H1 (cell line): ENCODE results near the gene SCARB2. TPM values are rescaled to one million over a fixed set of nuclear protein-coding genes. Genes with fewer than 3 reads are reported as not detected.

Experiments
- CTCF ChIA-PET: fragments of 300-600 bp; sonication (Branson Sonifier 250); formaldehyde crosslinking; loops from one replicate; lab custom pipeline; 2021; ENCODE audit not compliant: partially characterized antibody; lab: Charles Lee
- POLR2A ChIA-PET: fragments of 300-600 bp; sonication (Branson Sonifier 250); formaldehyde crosslinking; loops from one replicate; lab custom pipeline; 2021; ENCODE audit warnings: inconsistent platforms; ENCODE audit not compliant: partially characterized antibody; lab: Charles Lee
- DNase-seq, 2 experiments: peaks; one replicate each; pipeline versions ENCODE4 v3.0.0 to v3.0.0-alpha.2; 2010 to 2022; ENCODE audit warnings: low spot score in 2 of 2, low read depth in 1 of 2, mixed read lengths in 1 of 2
- FAIRE-seq: peaks from 2 replicates; lab custom pipeline; 2011; peaks lifted over from hg19 to GRCh38; lab: Jason Lieb, UNC
- H2AFZ ChIP-seq: 2 replicates; pipeline ENCODE4 v1.8.1; 2012; ENCODE audit warnings: low read length, inconsistent platforms
- H2AK5ac ChIP-seq: 2 replicates; pipeline ENCODE4 v1.6.1; 2013; ENCODE audit warnings: low read depth, low read length
- H2BK120ac ChIP-seq: replicated peaks from 2 replicates; pipeline ENCODE3; 2013; ENCODE audit warnings: low read depth, low read length, inconsistent platforms
- H2BK12ac ChIP-seq: 2 replicates; pipeline ENCODE4 v1.6.1; 2013; ENCODE audit warnings: low read depth, low read length
- H2BK15ac ChIP-seq: 2 replicates; pipeline ENCODE4 v1.6.1; 2013; ENCODE audit warnings: low read length
- H2BK20ac ChIP-seq: 2 replicates; pipeline ENCODE4 v1.6.1; 2013; ENCODE audit warnings: low read length
- H2BK5ac ChIP-seq: 2 replicates; pipeline ENCODE4 v1.6.1; 2013; ENCODE audit warnings: low read depth, low read length
- H3K14ac ChIP-seq: 2 replicates; pipeline ENCODE4 v1.6.1; 2013; ENCODE audit warnings: inconsistent platforms; ENCODE audit not compliant: insufficient read length
- H3K18ac ChIP-seq: 2 replicates; pipeline ENCODE4 v1.6.1; 2013; ENCODE audit warnings: low read length; ENCODE audit errors: extremely low read depth
- H3K23ac ChIP-seq: 2 replicates; pipeline ENCODE4 v1.6.1; 2013; ENCODE audit warnings: inconsistent platforms; ENCODE audit not compliant: insufficient read length
- H3K23me2 ChIP-seq: 2 replicates; pipeline ENCODE4 v1.6.1; 2013; ENCODE audit warnings: low read depth, low read length
- H3K27ac ChIP-seq: 2 replicates; pipeline ENCODE4 v1.6.1; 2011; ENCODE audit warnings: low read depth, low read length, inconsistent platforms
- H3K27me3 ChIP-seq, 4 experiments: replicated peaks in 1 of 4; 1 replicate in 1 of 4; 2 replicates in 3 of 4; pipeline versions ENCODE4 v1.6.1 to v1.8.1; 2011 to 2013; ENCODE audit warnings: low read length in 3 of 4, mild to moderate bottlenecking in 3 of 4, inconsistent platforms in 2 of 4, mixed read lengths in 2 of 4, moderate library complexity in 1 of 4; ENCODE audit not compliant: control insufficient read depth in 3 of 4, insufficient read depth in 3 of 4; ENCODE audit errors: extremely low read depth in 1 of 4
- H3K36me3 ChIP-seq, 4 experiments: 2 replicates each; pipeline versions ENCODE4 v1.6.1 to v1.8.1; 2011 to 2013; ENCODE audit warnings: mild to moderate bottlenecking in 4 of 4, low read length in 3 of 4, moderate library complexity in 2 of 4, control low read depth in 1 of 4, inconsistent platforms in 1 of 4; ENCODE audit not compliant: insufficient read depth in 4 of 4, control insufficient read depth in 2 of 4
- H3K4ac ChIP-seq: replicated peaks from 2 replicates; pipeline ENCODE3; 2013; ENCODE audit warnings: low read length, low read depth, mixed read lengths, inconsistent platforms; ENCODE audit not compliant: insufficient read length
- H3K4me1 ChIP-seq, 4 experiments: replicated peaks in 1 of 4; 1 replicate in 1 of 4; 2 replicates in 3 of 4; pipeline versions ENCODE4 v1.6.1 to v1.8.1; 2011 to 2013; ENCODE audit warnings: low read length in 3 of 4, inconsistent platforms in 2 of 4, mixed read lengths in 1 of 4; ENCODE audit not compliant: insufficient read depth in 4 of 4, control insufficient read depth in 3 of 4
- H3K4me2 ChIP-seq, 2 experiments: 2 replicates each; pipeline versions ENCODE4 v1.6.1 to v1.8.1; 2011 to 2013; ENCODE audit warnings: low read depth in 2 of 2, low read length in 2 of 2, control low read depth in 1 of 2, inconsistent platforms in 1 of 2, mild to moderate bottlenecking in 1 of 2; ENCODE audit not compliant: insufficient read depth in 1 of 2
- H3K4me3 ChIP-seq, 4 experiments: fragments of 200-600, 300-600 bp in 1 of 4; sonication (generic), shearing (Covaris generic), sonication (Bioruptor Twin) in 1 of 4; 2 replicates each; pipeline versions ENCODE4 v1.5.1 to v1.8.1; 2011 to 2016; ENCODE audit warnings: low read length in 4 of 4, low read depth in 3 of 4, control low read depth in 2 of 4, inconsistent platforms in 2 of 4, mild to moderate bottlenecking in 2 of 4, mixed read lengths in 1 of 4, moderate library complexity in 1 of 4; ENCODE audit not compliant: insufficient read depth in 2 of 4; ENCODE audit errors: extremely low read depth in 1 of 4
- H3K56ac ChIP-seq: replicated peaks from 2 replicates; pipeline ENCODE3; 2013; ENCODE audit warnings: low read depth, mild to moderate bottlenecking, mixed read lengths, low read length, inconsistent platforms; ENCODE audit not compliant: insufficient read length
- H3K79me1 ChIP-seq: 2 replicates; pipeline ENCODE4 v1.6.1; 2013; ENCODE audit warnings: low read depth, low read length, control low read depth
- H3K79me2 ChIP-seq, 2 experiments: 2 replicates each; pipeline versions ENCODE4 v1.6.1 to v1.8.1; 2012 to 2013; ENCODE audit warnings: low read length in 2 of 2, mild to moderate bottlenecking in 2 of 2, inconsistent platforms in 1 of 2; ENCODE audit not compliant: insufficient read depth in 2 of 2, control insufficient read depth in 1 of 2
- H3K9ac ChIP-seq, 4 experiments: replicated peaks in 1 of 4; 1 replicate in 1 of 4; 2 replicates in 3 of 4; pipeline versions ENCODE4 v1.6.1 to v1.8.1; 2011 to 2013; ENCODE audit warnings: low read depth in 3 of 4, low read length in 3 of 4, control low read depth in 2 of 4, mild to moderate bottlenecking in 2 of 4, moderate library complexity in 2 of 4, inconsistent platforms in 1 of 4; ENCODE audit errors: extremely low read depth in 1 of 4
- H3K9me3 ChIP-seq, 2 experiments: 2 replicates each; pipeline versions ENCODE4 v1.6.1 to v1.8.1; 2012 to 2013; ENCODE audit warnings: mild to moderate bottlenecking in 2 of 2, moderate library complexity in 2 of 2, control low read depth in 1 of 2, inconsistent platforms in 1 of 2, low read depth in 1 of 2, low read length in 1 of 2, mixed read lengths in 1 of 2; ENCODE audit not compliant: insufficient read depth in 2 of 2
- H4K20me1 ChIP-seq, 2 experiments: replicated peaks in 1 of 2; 2 replicates each; pipeline versions ENCODE3 to v1.8.1; 2011 to 2013; ENCODE audit warnings: inconsistent platforms in 2 of 2, low read length in 2 of 2, mild to moderate bottlenecking in 1 of 2; ENCODE audit not compliant: insufficient read depth in 2 of 2, control insufficient read depth in 1 of 2
- H4K5ac ChIP-seq: 2 replicates; pipeline ENCODE4 v1.6.1; 2013; ENCODE audit warnings: low read length, low read depth, mixed read lengths, inconsistent platforms; ENCODE audit not compliant: insufficient read length
- H4K8ac ChIP-seq: 2 replicates; pipeline ENCODE4 v1.8.0; 2013; ENCODE audit warnings: mild to moderate bottlenecking, moderate library complexity, low read length, inconsistent platforms; ENCODE audit not compliant: insufficient read depth; ENCODE audit errors: extremely low read depth
- H4K91ac ChIP-seq: replicated peaks from 2 replicates; pipeline ENCODE3; 2013; ENCODE audit warnings: low read length, mixed read lengths, inconsistent platforms; ENCODE audit not compliant: insufficient read length
- HDAC6 ChIP-seq: IDR thresholded peaks from one replicate; pipeline ENCODE4 v1.7.1; 2012; ENCODE audit warnings: low read depth, mild to moderate bottlenecking, inconsistent platforms, low read length, moderate library complexity
- RAD21 ChIP-seq, 2 experiments: IDR thresholded peaks in 1 of 2; conservative IDR thresholded peaks in 1 of 2; 2 replicates each; pipeline ENCODE4 v1.6.1; 2011; ENCODE audit warnings: low read depth in 2 of 2, low read length in 2 of 2, improper control_type of control experiment in 1 of 2, inconsistent platforms in 1 of 2, mild to moderate bottlenecking in 1 of 2, moderate library complexity in 1 of 2
- WGBS, 2 experiments: shearing (Covaris generic) in 1 of 2; methylation state at CpG; one replicate each; pipeline versions ENCODE4 v1.1.6 to v1.1.7; 2013 to 2015; ENCODE audit warnings: low lambda C conversion rate in 2 of 2, mixed read lengths in 2 of 2, inconsistent platforms in 1 of 2, low coverage in 1 of 2, missing lambda C conversion rate in 1 of 2; ENCODE audit not compliant: insufficient replicate concordance in 2 of 2, insufficient coverage in 1 of 2, insufficient read length in 1 of 2; ENCODE audit errors: extremely low coverage in 1 of 2, missing lambda C conversion rate in 1 of 2; 5-methylcytosine and 5-hydroxymethylcytosine counted together
- polyA plus RNA-seq, 7 experiments: library from polyadenylated mRNA; depleted of rRNA in 3 of 7; stranded (reverse) in 5 of 7; unstranded in 2 of 7; fragments of >200 nt in 5 of 7; fragments of 200-250 nt in 2 of 7; gene quantifications; 1 replicate in 5 of 7; 2 replicates in 1 of 7; 4 replicates in 1 of 7; pipeline versions ENCODE4 v1.2.1 to v1.2.3, GENCODE V29; 2011 to 2013; ENCODE audit warnings: missing spikeins in 2 of 7, mixed read lengths in 2 of 7
- total RNA-seq: library from RNA; stranded (reverse); fragmentation: NEBNext Ultra II Directional; extraction: Animal tissue kit (Norgen Biotek cat#: 25700); gene quantifications from 2 replicates; pipeline ENCODE4 v1.2.1, GENCODE V29; 2021
- TF ChIP-seq, protein P1 (sequence below), 3 experiments: IDR thresholded peaks; 1 replicate in 2 of 3; 2 replicates in 1 of 3; pipeline versions ENCODE4 v1.5.1 to v1.6.1; 2011; ENCODE audit warnings: low read length in 3 of 3, mild to moderate bottlenecking in 3 of 3, inconsistent platforms in 2 of 3, low read depth in 1 of 3, moderate library complexity in 1 of 3; ENCODE audit not compliant: insufficient read depth in 1 of 3; ENCODE audit errors: control extremely low read depth in 1 of 3
- TF ChIP-seq, protein P2 (sequence below): IDR thresholded peaks from 2 replicates; pipeline ENCODE4 v1.6.1; 2012; ENCODE audit warnings: low read length, inconsistent platforms

The SCARB2 gene
- total and polyA plus RNA-seq, 2 of the 8 experiments (the other 6 are each of a cell fraction or from before 2014, with no cell fraction given), result 18.5 to 35.7 TPM

DNA sequence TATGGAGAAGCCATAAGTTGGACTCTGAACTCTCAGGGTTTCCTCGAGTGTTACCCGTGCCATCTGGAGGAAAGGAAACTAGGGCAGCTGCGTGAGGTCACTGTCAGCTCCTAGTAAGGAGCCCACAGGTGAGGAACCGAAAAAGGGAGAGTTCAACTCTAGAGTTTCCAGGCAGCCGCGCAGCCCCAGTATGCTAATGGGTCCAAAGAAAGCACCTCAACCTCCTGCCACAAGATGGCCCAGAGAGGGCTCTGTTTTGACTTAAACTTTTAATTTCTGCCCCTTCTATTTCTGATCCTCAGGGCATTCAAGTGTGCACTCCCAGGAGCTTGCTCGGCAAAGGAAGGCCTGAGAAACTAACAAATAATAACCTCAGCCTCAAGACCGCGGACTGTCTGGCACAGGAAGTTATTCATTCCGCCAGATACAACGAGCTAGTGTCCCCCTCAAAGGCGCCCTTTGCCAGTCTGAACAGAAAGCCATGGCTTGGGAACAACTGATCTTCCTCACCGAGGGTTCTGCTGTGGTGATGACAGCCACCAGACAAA is 13.9 kb downstream of the SCARB2 start:
- TF ChIP-seq, protein P1, sequence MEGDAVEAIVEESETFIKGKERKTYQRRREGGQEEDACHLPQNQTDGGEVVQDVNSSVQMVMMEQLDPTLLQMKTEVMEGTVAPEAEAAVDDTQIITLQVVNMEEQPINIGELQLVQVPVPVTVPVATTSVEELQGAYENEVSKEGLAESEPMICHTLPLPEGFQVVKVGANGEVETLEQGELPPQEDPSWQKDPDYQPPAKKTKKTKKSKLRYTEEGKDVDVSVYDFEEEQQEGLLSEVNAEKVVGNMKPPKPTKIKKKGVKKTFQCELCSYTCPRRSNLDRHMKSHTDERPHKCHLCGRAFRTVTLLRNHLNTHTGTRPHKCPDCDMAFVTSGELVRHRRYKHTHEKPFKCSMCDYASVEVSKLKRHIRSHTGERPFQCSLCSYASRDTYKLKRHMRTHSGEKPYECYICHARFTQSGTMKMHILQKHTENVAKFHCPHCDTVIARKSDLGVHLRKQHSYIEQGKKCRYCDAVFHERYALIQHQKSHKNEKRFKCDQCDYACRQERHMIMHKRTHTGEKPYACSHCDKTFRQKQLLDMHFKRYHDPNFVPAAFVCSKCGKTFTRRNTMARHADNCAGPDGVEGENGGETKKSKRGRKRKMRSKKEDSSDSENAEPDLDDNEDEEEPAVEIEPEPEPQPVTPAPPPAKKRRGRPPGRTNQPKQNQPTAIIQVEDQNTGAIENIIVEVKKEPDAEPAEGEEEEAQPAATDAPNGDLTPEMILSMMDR (IDR thresholded peaks at IDR 0.05; ENCODE audit: control extremely low read depth in 1 of 3, insufficient read depth in 1 of 3, low read depth in 1 of 3, low read length in 3 of 3), result peak in 2 of 3 experiments; percentile 9 to 11; a peak in 2 of 4 replicates
- TF ChIP-seq, protein P2, sequence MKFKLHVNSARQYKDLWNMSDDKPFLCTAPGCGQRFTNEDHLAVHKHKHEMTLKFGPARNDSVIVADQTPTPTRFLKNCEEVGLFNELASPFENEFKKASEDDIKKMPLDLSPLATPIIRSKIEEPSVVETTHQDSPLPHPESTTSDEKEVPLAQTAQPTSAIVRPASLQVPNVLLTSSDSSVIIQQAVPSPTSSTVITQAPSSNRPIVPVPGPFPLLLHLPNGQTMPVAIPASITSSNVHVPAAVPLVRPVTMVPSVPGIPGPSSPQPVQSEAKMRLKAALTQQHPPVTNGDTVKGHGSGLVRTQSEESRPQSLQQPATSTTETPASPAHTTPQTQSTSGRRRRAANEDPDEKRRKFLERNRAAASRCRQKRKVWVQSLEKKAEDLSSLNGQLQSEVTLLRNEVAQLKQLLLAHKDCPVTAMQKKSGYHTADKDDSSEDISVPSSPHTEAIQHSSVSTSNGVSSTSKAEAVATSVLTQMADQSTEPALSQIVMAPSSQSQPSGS, result no peak
- TF ChIP-seq HDAC6 (no peak), RAD21 (IDR thresholded peaks at IDR 0.05 in 1 of 2, conservative IDR thresholded peaks at IDR 0.05 in 1 of 2; ENCODE audit: low read depth in 2 of 2, low read length in 2 of 2) (peak in 1 of 2 experiments; percentile 34; a peak in 1 of 4 replicates)
- Histone ChIP-seq H4K8ac (no peak overlapping the region), H2BK20ac (no peak overlapping the region), H3K27me3 (no peaks in the 10 kb centered on the region), H3K23ac (no peak overlapping the region), H4K20me1 (no peaks in the 10 kb centered on the region), H2BK15ac (no peak overlapping the region), H3K9ac (no peak overlapping the region), H3K79me2 (no peaks in the 10 kb centered on the region; a peak in 1 of 4 replicates), H3K4me3 (no peak overlapping the region), H2BK12ac (no peak overlapping the region), H2AFZ (no peak overlapping the region), H3K23me2 (no peaks in the 10 kb centered on the region), H3K27ac (no peak overlapping the region), H3K4me2 (no peak overlapping the region; a peak in 1 of 4 replicates), H3K4me1 (peaks cover 0 to 5% (median 0%) of the 10 kb centered on the region in 4 experiments; a peak in 1 of 7 replicates), H3K79me1 (0 out of 2 replicates have a peak, but pooled peaks cover 5% of the 10 kb centered on the region), H3K56ac (no peak overlapping the region), H3K18ac (0 out of 2 replicates have a peak overlapping the region, but pooled peaks have one; percentile 13), H4K5ac (no peak overlapping the region), H2BK5ac (no peak overlapping the region), H4K91ac (no peak overlapping the region), H3K4ac (no peak overlapping the region), H2BK120ac (no peak overlapping the region), H2AK5ac (no peak overlapping the region), H3K36me3 (peaks cover 0 to 4% (median 2%) of the 10 kb centered on the region in 4 experiments; a peak in 1 of 8 replicates), H3K9me3 (no peaks in the 10 kb centered on the region), H3K14ac (no peak overlapping the region)
- ChIA-PET CTCF (interaction anchor here (0.6 to 4.5 kb wide), 9 partner anchors 10 to 305 kb away, joined by 3 to 26 read pairs (median 6); partner anchors contain the start of gene SCARB2), POLR2A (interaction anchor here (2.0 kb wide), 1 partner anchor 13 kb away, joined by 5 read pairs; no protein-coding TSS in a partner anchor)
- DNase-seq (no peak), FAIRE-seq (no peak)
- 70% methylated on average over 13 of the region's 13 CpGs; no CpG with 5 or more reads in 1 of the 2 experiments for WGBS, 2 experiments
